Activated naive CD4-positive, alpha-beta T cell treated with anti-CD3 and anti-CD28 coated beads, Interleukin-2, amount 50 U/mL, for 72 hours (primary cell): Measurements from ENCODE around the gene TAB2. TPM values are rescaled to one million over a fixed set of nuclear protein-coding genes. Genes with fewer than 3 reads are reported as not detected.
A peak's percentile ranks its signal among the peaks of the same experiment; 100 is the strongest.

Experiments
- ATAC-seq, 2 donors: fragments of 150-1000 bp; cut with Tn5 transposase; 2 replicates each; pipeline ENCODE4 v1.10.0; 2021; ENCODE audit warnings: mild to moderate bottlenecking in 2 of 2, moderate library complexity in 2 of 2
- DNase-seq, 2 donors: peaks; one replicate each; pipeline ENCODE4 v3.0.0; 2021 to 2022; ENCODE audit warnings: low spot score in 2 of 2
- H3K27ac Mint-ChIP-seq, 2 donors: one replicate each; pipeline ENCODE4 v1.8.0; 2022; ENCODE audit warnings: mild to moderate bottlenecking in 2 of 2, mixed read lengths in 2 of 2
- H3K36me3 Mint-ChIP-seq, 2 donors: one replicate each; pipeline ENCODE4 v1.8.0; 2022; ENCODE audit warnings: mixed read lengths in 2 of 2
- H3K9me3 Mint-ChIP-seq, 2 donors: one replicate each; pipeline ENCODE4 v1.8.0; 2022; ENCODE audit warnings: mixed read lengths in 2 of 2
- total RNA-seq, 2 donors: library from RNA; stranded (reverse); gene quantifications; one replicate each; pipeline ENCODE4 v1.2.3, GENCODE V29; 2022

Gene TAB2
- total RNA-seq, 2 donors from 2014 or later, result 88.0 to 98.2 TPM

DNA sequence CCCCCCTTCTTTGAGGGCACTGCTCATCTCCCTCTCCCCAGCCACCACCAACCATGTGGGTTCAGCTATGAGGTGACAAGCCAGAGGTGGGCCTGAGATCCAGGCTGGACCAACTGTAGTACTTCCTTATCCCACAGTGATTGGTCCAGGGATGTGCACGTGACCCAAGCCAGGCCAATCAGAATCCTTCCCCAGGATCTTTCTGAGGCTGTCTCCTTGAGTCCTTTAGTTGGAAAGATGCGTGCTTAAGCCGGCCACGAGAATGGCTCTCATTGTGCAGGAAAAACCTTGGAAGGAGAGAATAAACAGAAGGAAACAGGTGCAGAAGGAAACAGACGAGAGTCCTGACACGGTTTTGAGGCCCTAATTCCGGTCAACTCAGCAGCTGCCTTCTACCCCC lies 128.1 kb downstream of the TAB2 start:
- no peaks in the 10 kb centered on the region for H3K9me3 Mint-ChIP-seq
- DNase-seq (no peak), ATAC-seq (peak; percentile 28)
- peaks cover 4 to 14% of the 10 kb centered on the region in 2 donors for H3K36me3 Mint-ChIP-seq
- peak overlapping the region; percentile 79 to 81 for H3K27ac Mint-ChIP-seq

DNA sequence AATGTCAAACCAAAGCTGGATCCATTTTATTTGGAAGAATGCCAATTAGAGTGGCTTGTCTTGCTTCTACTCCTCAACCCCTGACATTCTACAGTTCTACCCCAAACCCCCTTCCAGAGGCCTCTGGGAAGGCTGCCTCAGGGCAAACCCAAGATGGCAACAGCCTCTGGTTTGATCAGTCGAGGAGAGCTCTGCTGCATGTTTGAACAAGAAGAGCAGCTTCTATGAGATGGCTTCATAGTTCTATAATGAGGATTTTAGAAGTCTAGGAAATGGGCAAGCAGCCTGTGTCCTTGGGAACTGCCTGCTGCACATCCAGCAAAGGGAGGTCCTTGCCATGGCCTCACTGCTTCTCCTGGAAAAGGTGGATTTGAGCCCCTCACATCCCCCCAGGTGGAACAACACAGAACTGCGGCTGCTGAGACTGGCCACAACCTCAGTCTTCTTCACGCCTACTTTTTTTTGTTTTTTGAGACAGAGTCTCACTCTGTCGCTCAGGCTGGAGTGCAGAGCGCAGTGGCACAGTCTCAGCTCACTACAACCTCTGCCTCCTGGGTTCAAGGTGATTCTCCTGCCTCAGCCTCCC lies 129.4 kb downstream of the TAB2 start:
- ATAC-seq (peak in 1 of 2 donors; percentile 2), DNase-seq (peak in 1 of 2 donors; percentile 56)
- peaks cover 4 to 14% of the 10 kb centered on the region in 2 donors for H3K36me3 Mint-ChIP-seq
- peak overlapping the region; percentile 81 to 90 for H3K27ac Mint-ChIP-seq
- no peaks in the 10 kb centered on the region for H3K9me3 Mint-ChIP-seq

DNA sequence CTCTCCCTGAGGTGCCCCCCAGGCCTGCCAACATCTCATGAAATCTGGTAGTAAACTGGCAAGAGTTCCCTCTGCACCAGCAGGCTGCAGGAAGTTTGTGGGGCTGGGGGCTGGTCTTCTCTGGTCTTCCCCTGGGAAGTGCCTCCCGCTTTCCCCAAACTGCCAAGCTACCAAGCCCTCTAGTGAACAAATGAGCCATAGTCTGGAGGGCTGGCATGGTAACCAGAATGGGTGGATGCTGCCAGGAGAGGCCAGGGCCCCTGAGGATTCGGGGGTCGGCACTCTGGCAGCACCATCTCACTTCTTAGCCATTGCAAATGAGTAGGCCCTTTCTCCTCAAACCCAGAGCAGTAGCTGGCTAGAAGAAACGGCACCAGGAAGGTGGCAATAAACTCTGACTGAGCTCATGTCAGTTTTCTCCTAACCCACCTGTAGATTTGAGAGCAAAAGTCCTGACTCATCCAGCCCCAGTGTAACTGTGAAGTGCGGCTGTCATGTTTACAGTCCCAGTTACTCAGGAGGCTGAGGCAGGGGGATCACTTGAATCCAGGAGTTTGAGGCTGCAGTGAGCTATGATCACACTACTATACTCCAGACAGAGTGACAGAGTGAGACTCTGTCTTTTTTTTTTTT lies 131.4 kb downstream of the TAB2 start:
- Mint-ChIP-seq H3K9me3 (no peaks in the 10 kb centered on the region), H3K36me3 (peaks cover 4 to 14% of the 10 kb centered on the region in 2 donors), H3K27ac (peak overlapping the region; percentile 29 to 48)
- ATAC-seq (no peak), DNase-seq (no peak)

DNA sequence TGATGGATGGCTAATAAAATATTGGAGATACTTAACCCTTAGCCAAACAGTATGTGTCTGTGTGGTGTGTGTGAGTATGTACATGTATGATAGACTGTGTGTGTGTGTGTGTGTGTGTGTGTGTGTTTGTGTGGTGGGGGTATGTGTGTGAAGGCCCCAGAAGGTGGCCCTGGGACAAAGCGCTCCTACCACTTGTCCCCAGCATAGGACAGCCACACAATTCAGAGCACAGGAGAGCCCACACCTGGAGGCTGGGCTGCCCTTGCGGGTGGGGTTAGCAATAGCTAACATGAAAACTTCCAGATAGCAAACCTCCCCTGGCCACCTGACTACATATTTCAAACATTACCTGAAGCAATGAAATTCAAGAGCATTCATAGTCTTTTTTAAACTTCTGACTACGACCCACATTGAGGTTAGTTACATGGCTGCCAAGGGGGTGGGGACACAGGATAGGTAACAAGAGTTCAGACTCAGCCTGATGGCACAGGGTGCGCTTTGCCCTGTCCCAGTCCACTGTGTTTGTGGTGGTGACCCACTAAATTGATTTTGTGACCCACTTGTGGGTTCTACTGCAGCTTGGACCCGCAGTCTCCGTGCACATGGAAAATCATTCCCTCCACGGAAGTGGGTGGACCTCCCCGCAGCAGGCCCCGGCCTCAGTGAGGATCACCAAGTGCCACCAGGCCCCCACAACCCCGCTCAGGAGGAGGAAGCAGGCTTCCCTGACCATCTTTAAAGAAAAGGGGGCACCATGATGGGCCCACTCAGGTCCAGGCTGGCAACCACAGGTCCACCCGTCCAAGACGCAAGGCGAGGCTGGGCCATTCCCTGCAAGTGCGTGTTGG lies 132.5 kb downstream of the TAB2 start:
- Mint-ChIP-seq H3K9me3 (no peaks in the 10 kb centered on the region), H3K36me3 (peaks cover 4 to 14% of the 10 kb centered on the region in 2 donors), H3K27ac (peak overlapping the region in 1 of 2 donors; percentile 77)
- ATAC-seq, result no peak
- no peak for DNase-seq

DNA sequence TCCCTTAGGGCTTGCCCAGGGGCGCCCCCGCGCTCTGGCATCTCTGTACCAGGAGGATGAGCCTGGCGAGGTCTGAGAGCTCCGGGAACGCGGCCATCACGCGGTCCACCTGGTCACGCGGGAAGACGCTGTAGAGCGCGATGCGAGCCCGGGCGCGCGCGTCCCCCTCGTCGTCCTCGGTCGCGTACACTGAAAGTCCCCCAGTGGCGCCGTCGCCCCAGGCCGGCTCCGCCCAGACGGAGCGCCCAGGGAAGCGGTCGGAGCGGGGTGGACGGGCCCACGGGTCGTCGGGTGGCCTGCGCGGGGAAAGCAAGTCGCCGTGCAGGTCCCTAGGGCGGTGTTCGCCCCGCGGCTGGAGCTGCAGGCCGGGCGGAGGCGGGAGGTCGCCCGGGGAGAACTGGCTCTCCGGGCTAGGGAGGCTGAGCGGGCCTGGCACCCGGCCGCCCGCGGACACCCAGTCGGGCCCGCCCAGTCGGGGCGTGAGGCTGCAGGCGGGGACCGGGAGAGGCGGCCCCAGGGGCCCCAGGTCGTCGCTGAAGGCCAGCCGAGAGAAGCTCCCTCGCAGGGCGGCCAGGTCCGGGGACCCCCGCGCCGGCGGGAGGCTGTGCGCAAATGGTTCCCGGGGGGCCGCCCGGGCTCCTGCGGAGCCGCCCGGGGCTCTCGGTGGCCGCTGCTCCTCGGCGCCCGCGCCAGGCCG lies 133.3 kb downstream of the TAB2 start:
- H3K36me3 Mint-ChIP-seq, result peaks cover 4 to 14% of the 10 kb centered on the region in 2 donors
- DNase-seq, result no peak
- peak overlapping the region in 1 of 2 donors; percentile 77 for H3K27ac Mint-ChIP-seq
- no peaks in the 10 kb centered on the region for H3K9me3 Mint-ChIP-seq
- ATAC-seq, result peak in 1 of 2 donors; percentile 3

DNA sequence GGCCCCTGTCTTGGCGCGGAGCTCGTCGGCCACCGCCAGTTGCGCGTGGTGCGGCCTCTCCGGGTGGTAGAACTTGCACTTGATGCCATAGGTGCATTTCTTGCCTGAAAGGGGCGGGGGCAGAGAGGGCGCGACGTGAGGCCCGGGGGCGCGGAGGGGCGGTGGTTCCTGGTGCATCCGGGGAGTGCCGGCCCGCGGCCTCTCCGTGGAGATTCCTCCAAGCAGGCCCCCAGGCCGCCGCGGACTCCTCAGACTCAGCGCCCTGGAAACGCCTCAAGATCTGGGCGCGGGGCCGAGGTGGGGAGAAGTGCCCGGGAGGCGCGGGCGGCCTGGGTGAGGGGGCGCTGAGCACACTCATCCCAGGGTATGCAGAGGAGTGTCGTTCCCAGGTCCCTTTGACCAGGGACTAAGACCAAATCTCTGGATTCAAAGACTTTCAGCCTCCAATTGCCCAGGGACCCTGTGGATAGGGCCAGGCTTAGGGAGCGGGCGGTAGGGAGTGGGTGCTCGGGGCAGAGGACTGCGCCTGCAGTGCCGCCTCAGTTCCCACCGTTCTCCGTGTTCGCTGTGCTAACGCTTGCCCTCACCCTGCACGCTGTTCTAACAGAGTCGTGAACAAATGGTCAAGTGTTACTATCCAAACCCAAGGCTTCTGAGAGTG lies 134.0 kb downstream of the TAB2 start:
- Mint-ChIP-seq H3K27ac (no peak overlapping the region), H3K36me3 (peaks cover 4 to 14% of the 10 kb centered on the region in 2 donors), H3K9me3 (no peaks in the 10 kb centered on the region)
- DNase-seq (peak in 1 of 2 donors; percentile 54), ATAC-seq (peak in 1 of 2 donors; percentile 12)

DNA sequence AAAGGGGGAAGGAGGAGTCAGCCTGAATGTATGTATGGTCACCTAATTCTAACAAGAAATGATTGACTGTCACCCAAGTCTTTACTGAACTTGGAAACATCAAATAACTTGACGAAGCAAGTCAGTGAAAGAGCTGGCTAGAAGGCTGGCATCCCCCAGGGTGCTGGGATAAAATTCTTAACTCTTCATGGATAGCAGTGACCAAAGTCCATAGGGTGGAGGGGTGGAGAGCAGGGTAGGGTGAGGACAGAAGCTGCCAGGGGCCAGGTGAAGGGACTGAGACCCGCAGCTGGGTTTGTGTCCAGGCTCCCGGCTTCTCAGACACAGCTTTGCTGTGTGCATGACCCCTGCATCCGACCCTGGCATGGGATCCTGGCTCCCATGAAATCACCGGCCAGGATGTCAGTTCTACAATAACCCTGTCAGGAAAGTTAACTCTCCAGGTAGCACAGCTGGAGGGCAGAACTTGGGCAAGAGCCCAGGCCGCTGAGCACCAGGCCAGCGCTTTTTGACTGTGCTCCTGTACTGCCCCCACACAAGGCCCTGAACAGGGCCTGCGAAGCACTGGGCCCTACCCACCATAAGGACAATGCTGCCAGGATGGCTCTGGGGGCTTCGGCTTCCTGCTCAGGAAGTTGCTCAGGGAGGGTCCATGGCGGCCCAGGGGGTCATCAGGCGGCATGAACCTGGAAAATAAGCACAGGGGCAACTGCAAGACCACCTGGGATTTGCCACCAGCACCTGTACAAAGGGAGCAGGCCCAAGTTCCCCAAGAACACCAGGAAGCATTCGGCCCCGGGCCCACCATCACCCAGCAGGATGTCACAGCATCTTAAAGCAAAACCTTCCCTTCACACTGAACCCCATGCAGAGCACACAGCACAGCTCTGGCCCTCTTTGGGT lies 134.8 kb downstream of the TAB2 start:
- Mint-ChIP-seq H3K27ac (no peak overlapping the region), H3K9me3 (no peaks in the 10 kb centered on the region), H3K36me3 (peaks cover 4 to 14% of the 10 kb centered on the region in 2 donors)
- ATAC-seq, result no peak
- peak in 1 of 2 donors; percentile 44 for DNase-seq

DNA sequence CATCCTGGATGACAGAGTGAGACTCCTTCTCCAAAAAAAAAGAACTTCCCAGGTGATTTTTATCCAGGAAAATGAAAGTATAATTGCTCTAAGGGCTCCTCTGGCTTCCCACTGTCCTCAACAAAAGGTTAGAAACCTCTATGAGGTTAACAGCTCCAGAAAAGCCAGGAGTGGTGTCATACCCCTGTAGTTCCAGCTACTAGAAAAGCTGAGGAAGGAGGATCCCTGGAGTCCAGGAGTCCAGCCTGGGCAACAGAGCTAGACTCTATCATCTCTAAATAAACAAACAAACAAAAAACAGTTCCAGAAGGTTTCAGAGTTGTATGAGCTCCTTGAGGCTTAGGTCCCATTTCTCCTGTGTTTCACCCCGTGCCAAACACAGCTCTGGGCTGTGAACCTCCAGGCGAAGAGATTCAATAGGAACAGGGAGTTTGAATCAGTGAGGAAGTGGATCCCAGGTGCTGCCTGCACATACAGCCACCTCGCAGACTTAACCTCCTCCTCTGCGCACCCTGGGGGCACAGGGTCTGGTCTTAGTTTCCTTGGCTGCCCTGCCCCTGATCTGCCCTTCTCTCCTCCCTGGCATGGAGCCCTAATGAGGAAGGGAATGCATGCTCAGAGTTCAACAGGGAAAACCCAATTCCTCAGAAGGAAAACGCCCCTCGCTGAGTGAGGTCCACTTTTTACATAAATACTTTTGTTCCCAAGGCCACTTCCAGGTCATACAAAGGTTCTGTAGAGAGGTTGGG lies 136.3 kb downstream of the TAB2 start:
- peak in 1 of 2 donors; percentile 52 for DNase-seq
- H3K27ac Mint-ChIP-seq, result no peak overlapping the region
- H3K36me3 Mint-ChIP-seq, result peaks cover 11 to 18% of the 10 kb centered on the region in 2 donors
- H3K9me3 Mint-ChIP-seq, result no peaks in the 10 kb centered on the region
- no peak for ATAC-seq

DNA sequence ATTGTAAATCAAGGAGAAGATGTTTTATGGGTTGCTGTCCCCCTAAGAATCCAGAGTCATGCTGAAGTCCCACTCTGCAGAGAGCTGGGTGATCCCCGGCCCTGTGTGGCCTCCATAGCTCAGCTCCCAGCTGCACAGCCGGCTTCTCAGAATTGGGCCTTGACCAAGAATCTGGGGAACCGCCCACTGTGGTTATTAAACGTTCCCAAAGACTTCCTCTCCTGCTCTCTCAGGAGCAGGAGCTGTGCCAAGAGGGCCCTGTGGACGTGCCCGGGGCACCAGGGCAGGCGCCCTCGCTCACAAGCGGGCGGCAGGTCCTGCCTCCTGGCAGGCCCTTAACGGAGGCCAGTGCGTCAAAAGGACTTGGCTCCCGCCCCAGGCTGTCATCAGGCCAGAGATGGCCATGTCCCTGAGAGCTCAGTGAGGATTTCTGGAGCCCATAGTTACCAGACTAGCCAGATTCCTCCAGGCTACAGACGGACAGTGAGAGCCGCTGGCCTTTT lies 136.9 kb downstream of the TAB2 start:
- H3K36me3 Mint-ChIP-seq, result peaks cover 17 to 21% of the 10 kb centered on the region in 2 donors
- no peaks in the 10 kb centered on the region for H3K9me3 Mint-ChIP-seq
- ATAC-seq (no peak), DNase-seq (peak in 1 of 2 donors; percentile 55)
- no peak overlapping the region for H3K27ac Mint-ChIP-seq

DNA sequence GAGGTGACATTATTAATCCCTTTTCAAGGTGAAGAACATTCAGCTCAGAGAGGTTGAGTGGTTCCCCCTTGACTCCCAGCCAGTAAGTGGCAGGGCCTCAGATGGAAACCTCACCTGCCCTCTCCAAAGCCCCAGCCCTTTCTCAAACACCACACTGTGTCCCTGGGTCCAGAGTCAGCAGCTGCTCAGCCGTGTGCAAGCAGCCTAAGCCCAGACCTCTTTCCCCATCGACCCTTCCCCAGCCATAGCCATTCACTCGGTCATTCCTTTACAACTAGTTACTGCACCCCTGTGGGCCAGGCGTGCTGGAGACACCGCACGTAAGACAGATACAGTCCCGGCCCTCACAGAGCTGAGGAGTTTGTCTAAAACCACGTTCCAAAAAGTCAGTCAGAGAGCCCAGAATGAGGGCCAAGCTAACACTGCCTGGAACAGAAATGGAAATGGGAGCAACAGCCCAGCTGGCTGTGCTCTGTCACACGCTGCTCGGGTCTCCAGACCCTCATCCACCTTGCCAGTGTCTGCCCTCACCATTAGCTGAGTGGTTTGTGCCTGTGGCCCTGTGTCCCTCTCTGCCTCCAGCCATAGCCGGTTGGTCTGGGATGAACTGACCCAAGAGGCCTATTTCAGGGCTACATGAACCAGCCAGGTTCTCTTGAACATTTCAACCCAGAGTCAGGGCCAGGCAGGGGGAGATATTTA lies 137.7 kb downstream of the TAB2 start:
- ATAC-seq (no peak), DNase-seq (peak in 1 of 2 donors; percentile 33)
- peaks cover 12 to 20% of the 10 kb centered on the region in 2 donors for H3K36me3 Mint-ChIP-seq
- no peaks in the 10 kb centered on the region for H3K9me3 Mint-ChIP-seq
- H3K27ac Mint-ChIP-seq, result peak overlapping the region in 1 of 2 donors; percentile 91

DNA sequence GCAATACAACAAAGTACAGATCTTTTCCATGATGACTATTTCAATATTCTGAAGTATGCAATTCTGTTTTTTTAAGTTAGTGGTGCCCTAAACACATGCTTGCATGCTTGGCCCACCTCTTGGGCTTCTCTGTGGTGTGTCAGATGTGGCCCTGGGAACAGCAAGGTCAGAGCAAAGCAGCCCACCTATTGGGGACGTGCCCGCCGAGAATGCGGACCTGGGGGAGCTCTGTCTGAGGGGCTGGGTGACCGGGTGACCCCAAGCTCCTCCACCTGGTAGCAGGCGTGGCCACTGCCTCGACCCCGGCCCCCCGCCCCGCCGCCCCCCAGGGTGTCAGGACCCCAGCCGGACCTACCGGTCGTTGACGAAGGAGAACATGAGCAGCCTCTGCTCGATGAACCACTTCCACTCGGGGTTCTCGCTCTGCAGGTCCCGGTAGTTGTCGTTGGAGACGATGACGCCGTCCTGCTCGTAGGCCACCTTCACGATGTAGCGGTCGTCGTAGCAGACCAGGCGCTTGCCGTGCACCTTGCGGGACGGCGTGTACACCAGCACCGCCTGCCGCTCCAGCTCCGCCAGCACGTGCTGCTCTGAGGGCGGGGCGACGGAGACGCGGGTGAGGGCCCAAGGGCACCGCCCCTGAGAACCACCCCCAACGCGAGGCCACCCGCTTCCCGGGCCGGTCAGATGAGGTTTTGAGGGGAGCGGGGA lies 139.0 kb downstream of the TAB2 start:
- DNase-seq (peak in 1 of 2 donors; percentile 50), ATAC-seq (no peak)
- peak overlapping the region in 1 of 2 donors; percentile 81 for H3K27ac Mint-ChIP-seq
- peaks cover 16 to 30% of the 10 kb centered on the region in 2 donors for H3K36me3 Mint-ChIP-seq
- H3K9me3 Mint-ChIP-seq, result no peaks in the 10 kb centered on the region

DNA sequence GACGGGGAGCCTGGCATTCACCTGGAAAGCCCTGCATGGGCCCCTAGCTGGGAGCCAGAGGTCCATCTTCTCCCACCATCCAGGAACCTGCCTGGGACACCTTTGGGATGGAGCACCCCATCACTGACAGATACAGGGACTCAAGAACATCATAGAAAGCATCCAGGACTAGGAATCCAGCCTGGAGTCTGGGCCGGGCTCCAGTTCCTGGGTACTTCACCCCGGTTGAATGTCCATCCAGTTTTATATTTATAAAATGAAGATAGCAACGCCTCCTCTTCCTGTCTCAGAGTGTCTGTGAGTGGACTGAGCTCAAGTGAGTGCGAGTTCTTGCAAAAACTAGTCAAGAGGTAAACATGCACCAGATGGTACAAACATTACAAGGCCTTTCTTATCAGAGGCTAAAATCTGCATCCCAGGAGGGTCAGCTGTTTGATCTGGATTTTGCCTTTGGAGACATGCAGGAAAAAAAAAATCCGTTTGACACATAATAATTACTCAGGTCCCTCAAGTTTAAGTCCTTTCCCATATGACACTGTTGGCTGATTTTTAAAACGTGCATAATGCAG lies 139.9 kb downstream of the TAB2 start:
- ATAC-seq, result no peak
- H3K9me3 Mint-ChIP-seq, result no peaks in the 10 kb centered on the region
- peaks cover 16 to 34% of the 10 kb centered on the region in 2 donors for H3K36me3 Mint-ChIP-seq
- peak in 1 of 2 donors; percentile 28 for DNase-seq
- peak overlapping the region in 1 of 2 donors; percentile 81 for H3K27ac Mint-ChIP-seq

DNA sequence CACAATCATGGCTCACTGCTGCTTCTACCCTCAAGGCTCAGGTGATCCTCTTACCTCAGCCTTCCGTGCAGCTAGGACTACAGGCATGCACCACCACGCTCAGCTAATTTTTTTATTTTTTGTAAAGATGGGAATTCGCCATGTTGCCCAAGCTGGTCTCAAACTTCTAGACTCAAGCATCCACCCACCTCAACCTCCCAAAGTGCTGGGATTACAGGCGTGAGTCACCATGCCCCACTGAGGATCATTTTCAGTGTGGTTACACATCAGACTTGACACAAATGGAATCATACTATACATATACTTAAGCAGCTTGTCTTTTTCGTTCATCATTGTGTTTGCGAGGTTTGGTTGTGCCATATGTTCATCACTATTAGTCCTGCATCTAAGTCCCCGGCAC lies 140.7 kb downstream of the TAB2 start:
- peaks cover 16 to 42% of the 10 kb centered on the region in 2 donors for H3K36me3 Mint-ChIP-seq
- H3K27ac Mint-ChIP-seq, result peak overlapping the region in 1 of 2 donors; percentile 36
- no peaks in the 10 kb centered on the region for H3K9me3 Mint-ChIP-seq
- peak in 1 of 2 donors; percentile 48 for ATAC-seq
- DNase-seq, result peak in 1 of 2 donors; percentile 9
